ENCODE results near the gene NALCN.

NALCN gene

DNA sequence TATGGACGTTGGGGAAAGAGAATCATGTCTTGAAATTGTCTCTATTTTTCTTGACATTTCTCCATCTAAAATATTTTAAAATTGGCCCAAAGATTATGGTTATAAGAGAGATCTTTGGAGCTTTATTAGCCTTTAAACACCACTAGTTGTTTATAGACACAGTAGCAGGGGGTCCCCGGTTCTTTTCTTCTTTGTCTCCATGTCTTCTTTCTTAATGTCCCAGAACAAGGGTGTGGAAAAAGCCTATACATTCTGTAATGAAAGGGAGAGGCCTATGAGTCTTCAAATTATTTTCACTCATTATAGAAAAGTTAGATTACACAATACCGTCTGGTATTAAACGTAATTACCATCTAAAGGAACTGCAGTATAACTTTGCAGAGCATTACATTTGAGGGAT lies 300.0 kb downstream of the NALCN start:
- Histone ChIP-seq H3K9ac (ENCODE audit: low read length) (no peak overlapping the region), H3K4me1 (ENCODE audit: control insufficient read depth, insufficient read depth, low read length) (no peaks in the 10 kb centered on the region), H3K4me3 (ENCODE audit: low read length) (no peak overlapping the region)

GRCh38 chr13:101115762-101116171 lies 300.5 kb downstream of the NALCN start:
- H3K27ac ChIP-seq (ENCODE audit: low read depth, low read length) = no peak overlapping the region
- H3K36me3 ChIP-seq (ENCODE audit: control insufficient read depth, insufficient read depth, low read length) = no peaks in the 10 kb centered on the region
- no peaks in the 10 kb centered on the region for H3K27me3 ChIP-seq (ENCODE audit: control insufficient read depth, insufficient read depth, low read length)
- no peaks in the 10 kb centered on the region for H3K4me1 ChIP-seq (ENCODE audit: control insufficient read depth, insufficient read depth, low read length)
- no peak overlapping the region for H3K4me3 ChIP-seq (ENCODE audit: low read length)
- H3K9ac ChIP-seq (ENCODE audit: low read length) = no peak overlapping the region

More for the DNA sequence above, 300.0 kb downstream of the NALCN start:
- no peak overlapping the region for H3K27ac ChIP-seq (ENCODE audit: low read depth, low read length)
- no peaks in the 10 kb centered on the region for H3K27me3 ChIP-seq (ENCODE audit: control insufficient read depth, insufficient read depth, low read length)
- no peaks in the 10 kb centered on the region for H3K36me3 ChIP-seq (ENCODE audit: control insufficient read depth, insufficient read depth, low read length)

- Histone ChIP-seq H3K4me1 (ENCODE audit: control insufficient read depth, insufficient read depth, low read length) (no peaks in the 10 kb centered on the region), H3K9ac (ENCODE audit: low read length) (no peak overlapping the region), H3K27ac (ENCODE audit: low read depth, low read length) (no peak overlapping the region), H3K4me3 (ENCODE audit: low read length) (no peak overlapping the region), H3K27me3 (ENCODE audit: control insufficient read depth, insufficient read depth, low read length) (no peaks in the 10 kb centered on the region), H3K36me3 (ENCODE audit: control insufficient read depth, insufficient read depth, low read length) (no peaks in the 10 kb centered on the region)
Measured at GRCh38 chr13:101111894-101112293, 304.4 kb downstream of the NALCN start.

DNA sequence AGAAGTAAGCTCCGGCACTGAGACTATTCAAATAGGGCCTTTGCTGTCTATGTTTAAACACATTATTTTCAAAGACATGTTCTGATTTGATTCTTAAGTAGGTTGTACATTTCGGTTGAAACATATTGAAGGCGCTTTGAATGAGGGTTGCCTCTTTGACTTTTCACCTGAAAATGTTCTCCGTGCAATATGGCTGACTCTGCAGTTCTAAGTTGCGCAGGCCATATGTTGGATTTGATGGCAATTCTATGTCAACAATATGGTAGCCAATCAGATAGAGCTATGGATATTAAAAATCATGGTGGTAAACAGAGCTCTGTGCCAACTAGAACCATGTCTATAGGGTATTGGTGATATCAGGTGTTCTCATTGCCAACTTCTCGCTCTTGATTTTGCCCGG lies 307.3 kb downstream of the NALCN start:
- H3K27me3 ChIP-seq (ENCODE audit: control insufficient read depth, insufficient read depth, low read length) = no peaks in the 10 kb centered on the region
- H3K27ac ChIP-seq (ENCODE audit: low read depth, low read length) = no peak overlapping the region
- no peak overlapping the region for H3K4me3 ChIP-seq (ENCODE audit: low read length)
- no peaks in the 10 kb centered on the region for H3K36me3 ChIP-seq (ENCODE audit: control insufficient read depth, insufficient read depth, low read length)
- H3K4me1 ChIP-seq (ENCODE audit: control insufficient read depth, insufficient read depth, low read length) = no peaks in the 10 kb centered on the region
- H3K9ac ChIP-seq (ENCODE audit: low read length) = no peak overlapping the region

- no peak overlapping the region for H3K4me3 ChIP-seq (ENCODE audit: low read length)
- H3K36me3 ChIP-seq (ENCODE audit: control insufficient read depth, insufficient read depth, low read length) = no peaks in the 10 kb centered on the region
- no peak overlapping the region for H3K27ac ChIP-seq (ENCODE audit: low read depth, low read length)
- H3K9ac ChIP-seq (ENCODE audit: low read length) = no peak overlapping the region
- H3K4me1 ChIP-seq (ENCODE audit: control insufficient read depth, insufficient read depth, low read length) = no peaks in the 10 kb centered on the region
- no peaks in the 10 kb centered on the region for H3K27me3 ChIP-seq (ENCODE audit: control insufficient read depth, insufficient read depth, low read length)
Measured at GRCh38 chr13:101098873-101099272, 317.4 kb downstream of the NALCN start.

DNA sequence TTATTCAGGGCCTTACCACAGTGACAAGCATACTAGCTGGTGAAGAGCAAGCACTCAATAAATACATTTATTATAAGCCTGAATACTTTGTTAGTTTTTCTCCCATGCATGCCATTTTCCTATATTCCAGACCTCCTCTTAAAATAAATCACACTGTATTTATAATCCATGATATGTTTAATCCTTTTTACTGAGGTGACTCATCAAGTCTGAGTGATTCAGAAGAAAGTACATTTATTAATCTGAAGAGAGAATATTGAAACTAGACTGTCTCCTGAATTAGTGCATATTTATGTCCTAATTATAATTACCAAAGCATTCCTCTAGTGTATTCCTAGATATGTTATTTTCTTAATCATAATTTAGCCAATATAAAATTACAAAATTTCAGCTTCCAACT lies 323.3 kb downstream of the NALCN start:
- Histone ChIP-seq H3K36me3 (ENCODE audit: control insufficient read depth, insufficient read depth, low read length) (no peaks in the 10 kb centered on the region), H3K4me1 (ENCODE audit: control insufficient read depth, insufficient read depth, low read length) (no peaks in the 10 kb centered on the region), H3K9ac (ENCODE audit: low read length) (no peak overlapping the region), H3K27ac (ENCODE audit: low read depth, low read length) (no peak overlapping the region), H3K27me3 (ENCODE audit: control insufficient read depth, insufficient read depth, low read length) (no peaks in the 10 kb centered on the region), H3K4me3 (ENCODE audit: low read length) (no peak overlapping the region)

GRCh38 chr13:101090287-101090686 lies 326.0 kb downstream of the NALCN start:
- Histone ChIP-seq H3K4me1 (ENCODE audit: control insufficient read depth, insufficient read depth, low read length) (no peaks in the 10 kb centered on the region), H3K4me3 (ENCODE audit: low read length) (no peak overlapping the region), H3K36me3 (ENCODE audit: control insufficient read depth, insufficient read depth, low read length) (no peaks in the 10 kb centered on the region), H3K27me3 (ENCODE audit: control insufficient read depth, insufficient read depth, low read length) (no peaks in the 10 kb centered on the region), H3K9ac (ENCODE audit: low read length) (no peak overlapping the region), H3K27ac (ENCODE audit: low read depth, low read length) (no peak overlapping the region)

DNA sequence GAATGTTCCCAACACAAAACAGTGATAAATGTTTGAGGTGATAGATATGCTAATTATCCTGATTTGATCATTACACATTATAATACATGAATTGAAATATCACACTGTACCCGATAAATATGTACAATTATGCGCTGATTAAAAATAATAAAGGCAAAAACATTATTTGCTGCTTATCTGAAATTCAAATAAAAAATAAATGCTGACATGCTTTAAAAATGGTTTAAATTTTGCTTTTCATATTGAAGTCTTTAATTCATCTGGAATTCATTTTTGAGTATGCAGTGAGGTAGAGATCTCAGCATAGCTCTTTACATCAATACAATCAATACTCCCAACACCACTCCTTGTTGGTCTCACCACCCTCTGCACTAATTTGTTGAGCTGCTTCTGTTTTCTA lies 330.8 kb downstream of the NALCN start:
- H3K36me3 ChIP-seq (ENCODE audit: control insufficient read depth, insufficient read depth, low read length) = no peaks in the 10 kb centered on the region
- H3K27me3 ChIP-seq (ENCODE audit: control insufficient read depth, insufficient read depth, low read length) = no peaks in the 10 kb centered on the region
- no peak overlapping the region for H3K4me3 ChIP-seq (ENCODE audit: low read length)
- H3K4me1 ChIP-seq (ENCODE audit: control insufficient read depth, insufficient read depth, low read length) = no peaks in the 10 kb centered on the region
- no peak overlapping the region for H3K27ac ChIP-seq (ENCODE audit: low read depth, low read length)
- H3K9ac ChIP-seq (ENCODE audit: low read length) = no peak overlapping the region

DNA sequence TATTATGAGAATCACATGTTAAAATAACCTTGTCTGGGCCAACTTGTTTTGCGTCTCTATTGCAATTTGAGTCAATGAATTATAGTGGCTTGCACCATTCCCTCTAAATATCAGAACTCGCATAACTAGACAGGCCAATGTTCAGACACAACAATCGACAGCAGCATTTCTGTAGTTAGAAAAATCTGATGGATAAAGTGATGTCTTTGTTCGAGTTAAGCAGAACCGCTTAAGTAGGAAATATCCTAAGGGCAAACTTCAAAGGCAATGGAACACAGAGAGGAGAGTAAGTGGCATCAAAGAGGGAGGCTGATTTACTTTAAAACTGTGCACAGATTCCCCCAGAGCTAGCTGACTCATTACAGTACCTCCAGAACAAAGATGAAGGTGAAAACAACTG lies 333.9 kb downstream of the NALCN start:
- no peak overlapping the region for H3K4me3 ChIP-seq (ENCODE audit: low read length)
- no peaks in the 10 kb centered on the region for H3K27me3 ChIP-seq (ENCODE audit: control insufficient read depth, insufficient read depth, low read length)
- H3K4me1 ChIP-seq (ENCODE audit: control insufficient read depth, insufficient read depth, low read length) = no peaks in the 10 kb centered on the region
- no peak overlapping the region for H3K9ac ChIP-seq (ENCODE audit: low read length)
- H3K36me3 ChIP-seq (ENCODE audit: control insufficient read depth, insufficient read depth, low read length) = no peaks in the 10 kb centered on the region
- no peak overlapping the region for H3K27ac ChIP-seq (ENCODE audit: low read depth, low read length)

- Histone ChIP-seq H3K27ac (ENCODE audit: low read depth, low read length) (no peak overlapping the region), H3K27me3 (ENCODE audit: control insufficient read depth, insufficient read depth, low read length) (no peaks in the 10 kb centered on the region)
Measured at GRCh38 chr13:101080616-101081015, 335.7 kb downstream of the NALCN start.

GRCh38 chr13:101065329-101065728 lies 351.0 kb downstream of the NALCN start:
- Histone ChIP-seq H3K27ac (ENCODE audit: low read depth, low read length) (no peak overlapping the region), H3K4me1 (ENCODE audit: control insufficient read depth, insufficient read depth, low read length) (no peaks in the 10 kb centered on the region), H3K27me3 (ENCODE audit: control insufficient read depth, insufficient read depth, low read length) (no peaks in the 10 kb centered on the region), H3K36me3 (ENCODE audit: control insufficient read depth, insufficient read depth, low read length) (no peaks in the 10 kb centered on the region), H3K4me3 (ENCODE audit: low read length) (no peak overlapping the region), H3K9ac (ENCODE audit: low read length) (no peak overlapping the region)

More at GRCh38 chr13:101080616-101081015, 335.7 kb downstream of the NALCN start:
- no peaks in the 10 kb centered on the region for H3K4me1 ChIP-seq (ENCODE audit: control insufficient read depth, insufficient read depth, low read length)
- no peaks in the 10 kb centered on the region for H3K36me3 ChIP-seq (ENCODE audit: control insufficient read depth, insufficient read depth, low read length)
- H3K9ac ChIP-seq (ENCODE audit: low read length) = no peak overlapping the region
- H3K4me3 ChIP-seq (ENCODE audit: low read length) = no peak overlapping the region

DNA sequence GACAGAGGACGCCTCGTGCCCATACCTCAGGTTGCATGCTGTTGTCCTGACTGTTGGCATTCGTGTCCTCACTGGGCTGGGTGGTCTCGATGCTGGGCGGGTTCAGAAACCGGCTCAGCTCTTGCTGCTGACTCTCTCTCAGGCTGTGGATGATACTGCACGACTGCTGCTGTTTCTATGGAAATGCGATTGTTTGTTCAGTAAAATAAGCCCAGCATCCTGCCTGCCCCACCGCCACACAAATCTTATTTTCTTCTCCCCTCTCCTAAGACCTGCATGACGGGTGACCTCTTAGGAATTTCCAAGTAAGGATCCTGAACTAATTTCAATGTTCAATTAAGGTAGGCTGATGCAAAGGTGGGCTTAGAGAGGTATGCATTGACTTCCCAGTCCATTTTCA lies 356.5 kb downstream of the NALCN start:
- no peaks in the 10 kb centered on the region for H3K36me3 ChIP-seq (ENCODE audit: control insufficient read depth, insufficient read depth, low read length)
- no peaks in the 10 kb centered on the region for H3K4me1 ChIP-seq (ENCODE audit: control insufficient read depth, insufficient read depth, low read length)
- H3K27ac ChIP-seq (ENCODE audit: low read depth, low read length) = no peak overlapping the region
- H3K4me3 ChIP-seq (ENCODE audit: low read length) = no peak overlapping the region
- H3K9ac ChIP-seq (ENCODE audit: low read length) = no peak overlapping the region
- no peaks in the 10 kb centered on the region for H3K27me3 ChIP-seq (ENCODE audit: control insufficient read depth, insufficient read depth, low read length)

- Histone ChIP-seq H3K27ac (ENCODE audit: low read depth, low read length) (no peak overlapping the region), H3K9ac (ENCODE audit: low read length) (no peak overlapping the region), H3K27me3 (ENCODE audit: control insufficient read depth, insufficient read depth, low read length) (no peaks in the 10 kb centered on the region), H3K4me3 (ENCODE audit: low read length) (no peak overlapping the region), H3K36me3 (ENCODE audit: control insufficient read depth, insufficient read depth, low read length) (no peaks in the 10 kb centered on the region), H3K4me1 (ENCODE audit: control insufficient read depth, insufficient read depth, low read length) (no peaks in the 10 kb centered on the region)
Measured at GRCh38 chr13:101058841-101059240, 357.5 kb downstream of the NALCN start.

All from rectal smooth muscle tissue (tissue), 1 donor.